ENCODE measurements around the gene METTL16. TPM values are rescaled to one million over a fixed set of nuclear protein-coding genes. Genes with fewer than 3 reads are reported as not detected.

The METTL16 gene
- polyA plus RNA-seq, 3 donors = 33.8 to 38.2 (median 35.3) TPM

GRCh38 chr17:2401426-2402221 is 110.1 kb downstream of the METTL16 start:
- peak; percentile 95 to 99 (median 99) for DNase-seq (ENCODE audit: extremely low read depth in 1 of 11, low read depth in 9 of 11, low spot score in 4 of 11)

- peak in 9 of 11 donors; percentile 78 to 95 (median 92) for DNase-seq (ENCODE audit: extremely low read depth in 1 of 11, low read depth in 9 of 11, low spot score in 4 of 11)
These were observed 110.7 kb downstream of the METTL16 start, which contains the start of gene MNT for GRCh38 chr17:2400877-2401425. MNT (minus strand) TSS chr17:2401060; CDS start chr17:2400712, 348 bp downstream.

GRCh38 chr17:2400474-2400866 is 111.2 kb downstream of the METTL16 start:
- no peak for DNase-seq (ENCODE audit: extremely low read depth in 1 of 11, low read depth in 9 of 11, low spot score in 4 of 11)

- peak; percentile 88 to 95 (median 92) for DNase-seq (ENCODE audit: extremely low read depth in 1 of 11, low read depth in 9 of 11, low spot score in 4 of 11)
These were observed 111.9 kb downstream of the METTL16 start for GRCh38 chr17:2399572-2400473.

GRCh38 chr17:2398655-2399571 is 112.8 kb downstream of the METTL16 start:
- no peak for DNase-seq (ENCODE audit: extremely low read depth in 1 of 11, low read depth in 9 of 11, low spot score in 4 of 11)

- no peak for DNase-seq (ENCODE audit: extremely low read depth in 1 of 11, low read depth in 9 of 11, low spot score in 4 of 11)
These were observed 113.5 kb downstream of the METTL16 start for GRCh38 chr17:2398182-2398581.

GRCh38 chr17:2397247-2398171 is 114.2 kb downstream of the METTL16 start:
- no peak for DNase-seq (ENCODE audit: extremely low read depth in 1 of 11, low read depth in 9 of 11, low spot score in 4 of 11)

GRCh38 chr17:2396568-2397246 is 115.0 kb downstream of the METTL16 start:
- DNase-seq (ENCODE audit: extremely low read depth in 1 of 11, low read depth in 9 of 11, low spot score in 4 of 11) = peak; percentile 75 to 94 (median 88)

- no peak for DNase-seq (ENCODE audit: extremely low read depth in 1 of 11, low read depth in 9 of 11, low spot score in 4 of 11)
These were observed 115.5 kb downstream of the METTL16 start for GRCh38 chr17:2396192-2396567.

- no peak for DNase-seq (ENCODE audit: extremely low read depth in 1 of 11, low read depth in 9 of 11, low spot score in 4 of 11)
These were observed 116.2 kb downstream of the METTL16 start for GRCh38 chr17:2395258-2396181.

- no peak for DNase-seq (ENCODE audit: extremely low read depth in 1 of 11, low read depth in 9 of 11, low spot score in 4 of 11)
These were observed 116.9 kb downstream of the METTL16 start for GRCh38 chr17:2394775-2395201.

- no peak for DNase-seq (ENCODE audit: extremely low read depth in 1 of 11, low read depth in 9 of 11, low spot score in 4 of 11)
These were observed 117.5 kb downstream of the METTL16 start for GRCh38 chr17:2393954-2394749.

- peak in 7 of 11 donors; percentile 80 to 84 (median 82) for DNase-seq (ENCODE audit: extremely low read depth in 1 of 11, low read depth in 9 of 11, low spot score in 4 of 11)
These were observed 118.3 kb downstream of the METTL16 start for GRCh38 chr17:2393174-2393953.

Data from renal cortex interstitium (tissue), 11 donors.